ENCODE data around the gene PIRT.

DNA sequence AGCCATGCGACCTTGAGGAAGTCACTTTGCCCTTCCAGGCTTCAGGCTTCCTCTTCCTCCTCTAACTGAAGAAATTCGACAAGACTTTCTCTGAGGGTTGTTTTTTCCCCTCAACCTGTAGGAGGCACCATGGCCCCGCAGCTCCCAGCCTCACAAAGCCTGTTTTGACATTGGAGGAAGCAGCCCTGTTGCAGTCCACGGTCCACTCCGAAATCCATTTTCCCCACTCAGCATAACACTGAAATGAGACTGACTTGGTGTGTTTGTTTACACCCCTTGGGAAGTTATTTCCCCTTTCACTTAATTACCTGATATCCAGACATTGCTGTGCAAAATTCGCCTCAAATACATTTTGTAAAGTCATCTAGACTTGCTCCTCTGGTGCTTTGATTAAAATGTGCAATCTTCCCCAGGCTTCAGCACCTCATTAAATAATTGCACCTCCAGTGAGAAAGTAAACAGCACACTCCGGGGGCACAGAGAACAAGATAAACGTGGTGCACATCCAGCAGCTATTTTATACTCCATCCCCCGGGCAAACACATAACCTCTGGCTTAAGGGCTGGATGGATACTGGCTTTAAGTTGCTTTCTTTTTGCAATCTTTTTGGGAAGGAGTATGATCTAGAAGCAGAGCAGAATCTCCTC lies 41.4 kb upstream of the PIRT start:
- TF ChIP-seq, protein P1, sequence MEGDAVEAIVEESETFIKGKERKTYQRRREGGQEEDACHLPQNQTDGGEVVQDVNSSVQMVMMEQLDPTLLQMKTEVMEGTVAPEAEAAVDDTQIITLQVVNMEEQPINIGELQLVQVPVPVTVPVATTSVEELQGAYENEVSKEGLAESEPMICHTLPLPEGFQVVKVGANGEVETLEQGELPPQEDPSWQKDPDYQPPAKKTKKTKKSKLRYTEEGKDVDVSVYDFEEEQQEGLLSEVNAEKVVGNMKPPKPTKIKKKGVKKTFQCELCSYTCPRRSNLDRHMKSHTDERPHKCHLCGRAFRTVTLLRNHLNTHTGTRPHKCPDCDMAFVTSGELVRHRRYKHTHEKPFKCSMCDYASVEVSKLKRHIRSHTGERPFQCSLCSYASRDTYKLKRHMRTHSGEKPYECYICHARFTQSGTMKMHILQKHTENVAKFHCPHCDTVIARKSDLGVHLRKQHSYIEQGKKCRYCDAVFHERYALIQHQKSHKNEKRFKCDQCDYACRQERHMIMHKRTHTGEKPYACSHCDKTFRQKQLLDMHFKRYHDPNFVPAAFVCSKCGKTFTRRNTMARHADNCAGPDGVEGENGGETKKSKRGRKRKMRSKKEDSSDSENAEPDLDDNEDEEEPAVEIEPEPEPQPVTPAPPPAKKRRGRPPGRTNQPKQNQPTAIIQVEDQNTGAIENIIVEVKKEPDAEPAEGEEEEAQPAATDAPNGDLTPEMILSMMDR (conservative IDR thresholded peaks at IDR 0.05 in 1 of 2, IDR thresholded peaks at IDR 0.05 in 1 of 2; ENCODE audit: extremely low read depth in 1 of 2, insufficient read depth in 1 of 2, low read depth in 1 of 2, low read length in 2 of 2), result peak in 1 of 2 donors; percentile 25
- TF ChIP-seq EZH2 (IDR thresholded peaks at IDR 0.05; ENCODE audit: borderline replicate concordance, low read length), result no peak

All from mammary epithelial cell (primary cell).